Measurements from ENCODE around the gene LRRC8C.

Gene LRRC8C

GRCh38 chr1:89720839-89721238 lies 87.9 kb downstream of the LRRC8C start:
- no peak overlapping the region for H3K4me3 ChIP-seq
- no peaks in the 10 kb centered on the region for H3K36me3 ChIP-seq (replicated peaks)
- no peaks in the 10 kb centered on the region for H3K9me3 ChIP-seq
- no peak for DNase-seq (ENCODE audit: low spot score in 2 of 2)
- no peaks in the 10 kb centered on the region for H3K27me3 ChIP-seq (ENCODE audit: low read depth)
- H3K4me1 ChIP-seq: peaks cover 13% of the 10 kb centered on the region
- in situ Hi-C loops (cut with MboI; ENCODE audit: low sequenced_read_pairs): no loop called here

- DNase-seq (ENCODE audit: low spot score in 2 of 2): no peak
- Histone ChIP-seq H3K4me3 (no peak overlapping the region), H3K27me3 (ENCODE audit: low read depth) (no peaks in the 10 kb centered on the region), H3K4me1 (peaks cover 13% of the 10 kb centered on the region), H3K9me3 (no peaks in the 10 kb centered on the region), H3K36me3 (replicated peaks) (no peaks in the 10 kb centered on the region)
- in situ Hi-C loops (cut with MboI; ENCODE audit: low sequenced_read_pairs): no loop called here
Observed at GRCh38 chr1:89721351-89721750, 88.4 kb downstream of the LRRC8C start.

GRCh38 chr1:89723144-89723543 lies 90.2 kb downstream of the LRRC8C start:
- no peak for DNase-seq (ENCODE audit: low spot score in 2 of 2)
- Histone ChIP-seq H3K4me3 (no peak overlapping the region), H3K9me3 (no peaks in the 10 kb centered on the region), H3K36me3 (replicated peaks) (no peaks in the 10 kb centered on the region), H3K27me3 (ENCODE audit: low read depth) (no peaks in the 10 kb centered on the region), H3K4me1 (peaks cover 13% of the 10 kb centered on the region)
- in situ Hi-C loops (cut with MboI; ENCODE audit: low sequenced_read_pairs): no loop called here

- peaks cover 13% of the 10 kb centered on the region for H3K4me1 ChIP-seq
- no peak overlapping the region for H3K4me3 ChIP-seq
- in situ Hi-C loops (cut with MboI; ENCODE audit: low sequenced_read_pairs): no loop called here
- H3K36me3 ChIP-seq (replicated peaks): no peaks in the 10 kb centered on the region
- no peaks in the 10 kb centered on the region for H3K27me3 ChIP-seq (ENCODE audit: low read depth)
- H3K9me3 ChIP-seq: no peaks in the 10 kb centered on the region
- no peak for DNase-seq (ENCODE audit: low spot score in 2 of 2)
Observed at GRCh38 chr1:89723863-89724262, 90.9 kb downstream of the LRRC8C start.

GRCh38 chr1:89724369-89725010 lies 91.6 kb downstream of the LRRC8C start:
- no peaks in the 10 kb centered on the region for H3K9me3 ChIP-seq
- H3K27me3 ChIP-seq (ENCODE audit: low read depth): no peaks in the 10 kb centered on the region
- in situ Hi-C loops (cut with MboI; ENCODE audit: low sequenced_read_pairs): no loop called here
- no peaks in the 10 kb centered on the region for H3K36me3 ChIP-seq (replicated peaks)
- DNase-seq (ENCODE audit: low spot score in 2 of 2): no peak
- no peak overlapping the region for H3K4me3 ChIP-seq
- H3K4me1 ChIP-seq: peaks cover 9% of the 10 kb centered on the region

- H3K36me3 ChIP-seq (replicated peaks): no peaks in the 10 kb centered on the region
- no peak overlapping the region for H3K4me3 ChIP-seq
- no peaks in the 10 kb centered on the region for H3K9me3 ChIP-seq
- H3K27me3 ChIP-seq (ENCODE audit: low read depth): no peaks in the 10 kb centered on the region
- in situ Hi-C loops (cut with MboI; ENCODE audit: low sequenced_read_pairs): no loop called here
- peaks cover 6% of the 10 kb centered on the region for H3K4me1 ChIP-seq
- no peak for DNase-seq (ENCODE audit: low spot score in 2 of 2)
Observed at GRCh38 chr1:89725011-89725370, 92.1 kb downstream of the LRRC8C start.

GRCh38 chr1:89725631-89726030 lies 92.7 kb downstream of the LRRC8C start:
- H3K27me3 ChIP-seq (ENCODE audit: low read depth): no peaks in the 10 kb centered on the region
- H3K36me3 ChIP-seq (replicated peaks): no peaks in the 10 kb centered on the region
- H3K9me3 ChIP-seq: no peaks in the 10 kb centered on the region
- no peak for DNase-seq (ENCODE audit: low spot score in 2 of 2)
- no peaks in the 10 kb centered on the region for H3K4me1 ChIP-seq
- H3K4me3 ChIP-seq: no peak overlapping the region
- in situ Hi-C loops (cut with MboI; ENCODE audit: low sequenced_read_pairs): no loop called here

GRCh38 chr1:89727517-89728312 lies 94.8 kb downstream of the LRRC8C start:
- H3K9me3 ChIP-seq: no peaks in the 10 kb centered on the region; the same call in 1 of the 2 replicates
- no peak overlapping the region for H3K4me3 ChIP-seq
- no peaks in the 10 kb centered on the region for H3K36me3 ChIP-seq (replicated peaks)
- in situ Hi-C loops (cut with MboI; ENCODE audit: low sequenced_read_pairs): no loop called here
- H3K27me3 ChIP-seq (ENCODE audit: low read depth): no peaks in the 10 kb centered on the region
- no peak for DNase-seq (ENCODE audit: low spot score in 2 of 2)
- H3K4me1 ChIP-seq: no peaks in the 10 kb centered on the region

- H3K4me1 ChIP-seq: no peaks in the 10 kb centered on the region
- DNase-seq (ENCODE audit: low spot score in 2 of 2): no peak
- no peaks in the 10 kb centered on the region for H3K36me3 ChIP-seq (replicated peaks)
- in situ Hi-C loops (cut with MboI; ENCODE audit: low sequenced_read_pairs): no loop called here
- no peak overlapping the region for H3K4me3 ChIP-seq
- H3K9me3 ChIP-seq: no peaks in the 10 kb centered on the region; the same call in 1 of the 2 replicates
- H3K27me3 ChIP-seq (ENCODE audit: low read depth): no peaks in the 10 kb centered on the region
Observed at GRCh38 chr1:89728381-89728780, 95.5 kb downstream of the LRRC8C start.

GRCh38 chr1:89732206-89732605 lies 99.3 kb downstream of the LRRC8C start:
- 0 out of 2 replicates have a peak, but pooled peaks cover 2% of the 10 kb centered on the region for H3K27me3 ChIP-seq (ENCODE audit: low read depth)
- H3K4me3 ChIP-seq: no peak overlapping the region
- no peaks in the 10 kb centered on the region; the same call in 1 of the 2 replicates for H3K9me3 ChIP-seq
- in situ Hi-C loops (cut with MboI; ENCODE audit: low sequenced_read_pairs): no loop called here
- DNase-seq (ENCODE audit: low spot score in 2 of 2): no peak
- no peaks in the 10 kb centered on the region for H3K36me3 ChIP-seq (replicated peaks)
- H3K4me1 ChIP-seq: no peaks in the 10 kb centered on the region

GRCh38 chr1:89732643-89733222 lies 99.8 kb downstream of the LRRC8C start:
- Histone ChIP-seq H3K4me3 (no peak overlapping the region), H3K9me3 (no peaks in the 10 kb centered on the region; the same call in 1 of the 2 replicates), H3K36me3 (replicated peaks) (no peaks in the 10 kb centered on the region), H3K27me3 (ENCODE audit: low read depth) (0 out of 2 replicates have a peak, but pooled peaks cover 2% of the 10 kb centered on the region), H3K4me1 (no peaks in the 10 kb centered on the region)
- no peak for DNase-seq (ENCODE audit: low spot score in 2 of 2)
- in situ Hi-C loops (cut with MboI; ENCODE audit: low sequenced_read_pairs): no loop called here

GRCh38 chr1:89733748-89734147 lies 100.8 kb downstream of the LRRC8C start:
- Histone ChIP-seq H3K4me3 (no peak overlapping the region), H3K27me3 (ENCODE audit: low read depth) (0 out of 2 replicates have a peak, but pooled peaks cover 2% of the 10 kb centered on the region), H3K36me3 (replicated peaks) (no peaks in the 10 kb centered on the region), H3K9me3 (no peaks in the 10 kb centered on the region; the same call in 1 of the 2 replicates), H3K4me1 (no peaks in the 10 kb centered on the region)
- DNase-seq (ENCODE audit: low spot score in 2 of 2): no peak
- in situ Hi-C loops (cut with MboI; ENCODE audit: low sequenced_read_pairs): no loop called here

- Histone ChIP-seq H3K27me3 (ENCODE audit: low read depth) (0 out of 2 replicates have a peak, but pooled peaks cover 2% of the 10 kb centered on the region), H3K9me3 (no peaks in the 10 kb centered on the region; the same call in 1 of the 2 replicates), H3K36me3 (replicated peaks) (no peaks in the 10 kb centered on the region), H3K4me1 (no peaks in the 10 kb centered on the region), H3K4me3 (no peak overlapping the region)
- in situ Hi-C loops (cut with MboI; ENCODE audit: low sequenced_read_pairs): no loop called here
- no peak for DNase-seq (ENCODE audit: low spot score in 2 of 2)
Observed at GRCh38 chr1:89734442-89734841, 101.5 kb downstream of the LRRC8C start.

- in situ Hi-C loops (cut with MboI; ENCODE audit: low sequenced_read_pairs): no loop called here
Observed at GRCh38 chr1:89735479-89735878, 102.6 kb downstream of the LRRC8C start.

More at GRCh38 chr1:89735479-89735878, 102.6 kb downstream of the LRRC8C start:
- no peaks in the 10 kb centered on the region; the same call in 1 of the 2 replicates for H3K9me3 ChIP-seq
- no peak overlapping the region for H3K4me3 ChIP-seq
- H3K4me1 ChIP-seq: no peaks in the 10 kb centered on the region
- DNase-seq (ENCODE audit: low spot score in 2 of 2): no peak
- H3K27me3 ChIP-seq (ENCODE audit: low read depth): 0 out of 2 replicates have a peak, but pooled peaks cover 5% of the 10 kb centered on the region
- no peaks in the 10 kb centered on the region for H3K36me3 ChIP-seq (replicated peaks)
